H1 (cell line): ENCODE measurements around the gene NME7. TPM values are rescaled to one million over a fixed set of nuclear protein-coding genes. Genes with fewer than 3 reads are reported as not detected.

Source experiments
- CTCF ChIA-PET: fragments of 300-600 bp; sonication (Branson Sonifier 250); formaldehyde crosslinking; loops from one replicate; lab custom pipeline; 2021; ENCODE audit not compliant: partially characterized antibody; lab: Charles Lee
- POLR2A ChIA-PET: fragments of 300-600 bp; sonication (Branson Sonifier 250); formaldehyde crosslinking; loops from one replicate; lab custom pipeline; 2021; ENCODE audit warnings: inconsistent platforms; ENCODE audit not compliant: partially characterized antibody; lab: Charles Lee
- DNase-seq, 2 experiments: peaks; one replicate each; pipeline versions ENCODE4 v3.0.0 to v3.0.0-alpha.2; 2010 to 2022; ENCODE audit warnings: low spot score in 2 of 2, low read depth in 1 of 2, mixed read lengths in 1 of 2
- FAIRE-seq: peaks from 2 replicates; lab custom pipeline; 2011; peaks lifted over from hg19 to GRCh38; lab: Jason Lieb, UNC
- H2AFZ ChIP-seq: 2 replicates; pipeline ENCODE4 v1.8.1; 2012; ENCODE audit warnings: low read length, inconsistent platforms
- H2AK5ac ChIP-seq: 2 replicates; pipeline ENCODE4 v1.6.1; 2013; ENCODE audit warnings: low read depth, low read length
- H2BK120ac ChIP-seq: replicated peaks from 2 replicates; pipeline ENCODE3; 2013; ENCODE audit warnings: low read depth, low read length, inconsistent platforms
- H2BK12ac ChIP-seq: 2 replicates; pipeline ENCODE4 v1.6.1; 2013; ENCODE audit warnings: low read depth, low read length
- H2BK15ac ChIP-seq: 2 replicates; pipeline ENCODE4 v1.6.1; 2013; ENCODE audit warnings: low read length
- H2BK20ac ChIP-seq: 2 replicates; pipeline ENCODE4 v1.6.1; 2013; ENCODE audit warnings: low read length
- H2BK5ac ChIP-seq: 2 replicates; pipeline ENCODE4 v1.6.1; 2013; ENCODE audit warnings: low read depth, low read length
- H3K14ac ChIP-seq: 2 replicates; pipeline ENCODE4 v1.6.1; 2013; ENCODE audit warnings: inconsistent platforms; ENCODE audit not compliant: insufficient read length
- H3K18ac ChIP-seq: 2 replicates; pipeline ENCODE4 v1.6.1; 2013; ENCODE audit warnings: low read length; ENCODE audit errors: extremely low read depth
- H3K23ac ChIP-seq: 2 replicates; pipeline ENCODE4 v1.6.1; 2013; ENCODE audit warnings: inconsistent platforms; ENCODE audit not compliant: insufficient read length
- H3K23me2 ChIP-seq: 2 replicates; pipeline ENCODE4 v1.6.1; 2013; ENCODE audit warnings: low read depth, low read length
- H3K27ac ChIP-seq: 2 replicates; pipeline ENCODE4 v1.6.1; 2011; ENCODE audit warnings: low read depth, low read length, inconsistent platforms
- H3K27me3 ChIP-seq, 4 experiments: replicated peaks in 1 of 4; 1 replicate in 1 of 4; 2 replicates in 3 of 4; pipeline versions ENCODE4 v1.6.1 to v1.8.1; 2011 to 2013; ENCODE audit warnings: low read length in 3 of 4, mild to moderate bottlenecking in 3 of 4, inconsistent platforms in 2 of 4, mixed read lengths in 2 of 4, moderate library complexity in 1 of 4; ENCODE audit not compliant: control insufficient read depth in 3 of 4, insufficient read depth in 3 of 4; ENCODE audit errors: extremely low read depth in 1 of 4
- H3K36me3 ChIP-seq, 4 experiments: 2 replicates each; pipeline versions ENCODE4 v1.6.1 to v1.8.1; 2011 to 2013; ENCODE audit warnings: mild to moderate bottlenecking in 4 of 4, low read length in 3 of 4, moderate library complexity in 2 of 4, control low read depth in 1 of 4, inconsistent platforms in 1 of 4; ENCODE audit not compliant: insufficient read depth in 4 of 4, control insufficient read depth in 2 of 4
- H3K4ac ChIP-seq: replicated peaks from 2 replicates; pipeline ENCODE3; 2013; ENCODE audit warnings: low read length, low read depth, mixed read lengths, inconsistent platforms; ENCODE audit not compliant: insufficient read length
- H3K4me1 ChIP-seq, 4 experiments: replicated peaks in 1 of 4; 1 replicate in 1 of 4; 2 replicates in 3 of 4; pipeline versions ENCODE4 v1.6.1 to v1.8.1; 2011 to 2013; ENCODE audit warnings: low read length in 3 of 4, inconsistent platforms in 2 of 4, mixed read lengths in 1 of 4; ENCODE audit not compliant: insufficient read depth in 4 of 4, control insufficient read depth in 3 of 4
- H3K4me2 ChIP-seq, 2 experiments: 2 replicates each; pipeline versions ENCODE4 v1.6.1 to v1.8.1; 2011 to 2013; ENCODE audit warnings: low read depth in 2 of 2, low read length in 2 of 2, control low read depth in 1 of 2, inconsistent platforms in 1 of 2, mild to moderate bottlenecking in 1 of 2; ENCODE audit not compliant: insufficient read depth in 1 of 2
- H3K4me3 ChIP-seq, 4 experiments: fragments of 200-600, 300-600 bp in 1 of 4; sonication (generic), shearing (Covaris generic), sonication (Bioruptor Twin) in 1 of 4; 2 replicates each; pipeline versions ENCODE4 v1.5.1 to v1.8.1; 2011 to 2016; ENCODE audit warnings: low read length in 4 of 4, low read depth in 3 of 4, control low read depth in 2 of 4, inconsistent platforms in 2 of 4, mild to moderate bottlenecking in 2 of 4, mixed read lengths in 1 of 4, moderate library complexity in 1 of 4; ENCODE audit not compliant: insufficient read depth in 2 of 4; ENCODE audit errors: extremely low read depth in 1 of 4
- H3K56ac ChIP-seq: replicated peaks from 2 replicates; pipeline ENCODE3; 2013; ENCODE audit warnings: low read depth, mild to moderate bottlenecking, mixed read lengths, low read length, inconsistent platforms; ENCODE audit not compliant: insufficient read length
- H3K79me1 ChIP-seq: 2 replicates; pipeline ENCODE4 v1.6.1; 2013; ENCODE audit warnings: low read depth, low read length, control low read depth
- H3K79me2 ChIP-seq, 2 experiments: 2 replicates each; pipeline versions ENCODE4 v1.6.1 to v1.8.1; 2012 to 2013; ENCODE audit warnings: low read length in 2 of 2, mild to moderate bottlenecking in 2 of 2, inconsistent platforms in 1 of 2; ENCODE audit not compliant: insufficient read depth in 2 of 2, control insufficient read depth in 1 of 2
- H3K9ac ChIP-seq, 4 experiments: replicated peaks in 1 of 4; 1 replicate in 1 of 4; 2 replicates in 3 of 4; pipeline versions ENCODE4 v1.6.1 to v1.8.1; 2011 to 2013; ENCODE audit warnings: low read depth in 3 of 4, low read length in 3 of 4, control low read depth in 2 of 4, mild to moderate bottlenecking in 2 of 4, moderate library complexity in 2 of 4, inconsistent platforms in 1 of 4; ENCODE audit errors: extremely low read depth in 1 of 4
- H3K9me3 ChIP-seq, 2 experiments: 2 replicates each; pipeline versions ENCODE4 v1.6.1 to v1.8.1; 2012 to 2013; ENCODE audit warnings: mild to moderate bottlenecking in 2 of 2, moderate library complexity in 2 of 2, control low read depth in 1 of 2, inconsistent platforms in 1 of 2, low read depth in 1 of 2, low read length in 1 of 2, mixed read lengths in 1 of 2; ENCODE audit not compliant: insufficient read depth in 2 of 2
- H4K20me1 ChIP-seq, 2 experiments: replicated peaks in 1 of 2; 2 replicates each; pipeline versions ENCODE3 to v1.8.1; 2011 to 2013; ENCODE audit warnings: inconsistent platforms in 2 of 2, low read length in 2 of 2, mild to moderate bottlenecking in 1 of 2; ENCODE audit not compliant: insufficient read depth in 2 of 2, control insufficient read depth in 1 of 2
- H4K5ac ChIP-seq: 2 replicates; pipeline ENCODE4 v1.6.1; 2013; ENCODE audit warnings: low read length, low read depth, mixed read lengths, inconsistent platforms; ENCODE audit not compliant: insufficient read length
- H4K8ac ChIP-seq: 2 replicates; pipeline ENCODE4 v1.8.0; 2013; ENCODE audit warnings: mild to moderate bottlenecking, moderate library complexity, low read length, inconsistent platforms; ENCODE audit not compliant: insufficient read depth; ENCODE audit errors: extremely low read depth
- H4K91ac ChIP-seq: replicated peaks from 2 replicates; pipeline ENCODE3; 2013; ENCODE audit warnings: low read length, mixed read lengths, inconsistent platforms; ENCODE audit not compliant: insufficient read length
- ASH2L ChIP-seq: fragments of 200-600, 300-600 bp; sonication (generic); IDR thresholded peaks from one replicate; pipeline ENCODE4 v1.7.1; 2017; ENCODE audit warnings: low read length
- ATF3 ChIP-seq: IDR thresholded peaks from 2 replicates; pipeline ENCODE4 v1.6.1; 2011; ENCODE audit warnings: low read depth, mild to moderate bottlenecking, low read length; ENCODE audit not compliant: insufficient read depth
- E2F6 ChIP-seq: IDR thresholded peaks from 2 replicates; pipeline ENCODE4 v1.6.1; 2012; ENCODE audit warnings: inconsistent platforms
- GTF2F1 ChIP-seq: IDR thresholded peaks from 2 replicates; pipeline ENCODE4 v1.6.1; 2012; ENCODE audit warnings: low read depth, low read length, improper control_type of control experiment, borderline replicate concordance
- JUND ChIP-seq: IDR thresholded peaks from 2 replicates; pipeline ENCODE4 v1.6.1; 2011; ENCODE audit warnings: mild to moderate bottlenecking, improper control_type of control experiment, low read length
- MAFK ChIP-seq: IDR thresholded peaks from 2 replicates; pipeline ENCODE4 v1.6.1; 2012; ENCODE audit warnings: low read depth, mild to moderate bottlenecking, improper control_type of control experiment, low read length
- MAX ChIP-seq: IDR thresholded peaks from 2 replicates; pipeline ENCODE4 v1.6.1; 2012; ENCODE audit warnings: inconsistent platforms
- POLR2A ChIP-seq, 2 experiments: IDR thresholded peaks; 1 replicate in 1 of 2; 2 replicates in 1 of 2; pipeline ENCODE4 v1.6.1; 2011; ENCODE audit warnings: low read depth in 2 of 2, low read length in 2 of 2, mild to moderate bottlenecking in 2 of 2; ENCODE audit errors: control extremely low read depth in 1 of 2
- RBBP5 ChIP-seq: IDR thresholded peaks from 2 replicates; pipeline ENCODE4 v1.7.1; 2012; ENCODE audit warnings: low read depth, mild to moderate bottlenecking, inconsistent platforms, low read length, moderate library complexity, borderline replicate concordance
- YY1 ChIP-seq: IDR thresholded peaks from 2 replicates; pipeline ENCODE4 v1.6.1; 2011; ENCODE audit warnings: low read depth, mild to moderate bottlenecking, low read length
- ZNF274 ChIP-seq: IDR thresholded peaks from 2 replicates; pipeline ENCODE4 v1.7.0; 2012; ENCODE audit warnings: low read length, borderline replicate concordance; ENCODE audit errors: extremely low read depth
- WGBS, 2 experiments: shearing (Covaris generic) in 1 of 2; methylation state at CpG; one replicate each; pipeline versions ENCODE4 v1.1.6 to v1.1.7; 2013 to 2015; ENCODE audit warnings: low lambda C conversion rate in 2 of 2, mixed read lengths in 2 of 2, inconsistent platforms in 1 of 2, low coverage in 1 of 2, missing lambda C conversion rate in 1 of 2; ENCODE audit not compliant: insufficient replicate concordance in 2 of 2, insufficient coverage in 1 of 2, insufficient read length in 1 of 2; ENCODE audit errors: extremely low coverage in 1 of 2, missing lambda C conversion rate in 1 of 2; 5-methylcytosine and 5-hydroxymethylcytosine counted together
- polyA plus RNA-seq, 7 experiments: library from polyadenylated mRNA; depleted of rRNA in 3 of 7; stranded (reverse) in 5 of 7; unstranded in 2 of 7; fragments of >200 nt in 5 of 7; fragments of 200-250 nt in 2 of 7; gene quantifications; 1 replicate in 5 of 7; 2 replicates in 1 of 7; 4 replicates in 1 of 7; pipeline versions ENCODE4 v1.2.1 to v1.2.3, GENCODE V29; 2011 to 2013; ENCODE audit warnings: missing spikeins in 2 of 7, mixed read lengths in 2 of 7
- total RNA-seq: library from RNA; stranded (reverse); fragmentation: NEBNext Ultra II Directional; extraction: Animal tissue kit (Norgen Biotek cat#: 25700); gene quantifications from 2 replicates; pipeline ENCODE4 v1.2.1, GENCODE V29; 2021

The NME7 gene
- total and polyA plus RNA-seq, 2 of the 8 experiments (the other 6 are each of a cell fraction or from before 2014, with no cell fraction given) = 11.6 to 28.5 TPM

GRCh38 chr1:169105434-169106094, 262.0 kb downstream of the NME7 start:
- H3K9me3 ChIP-seq = no peaks in the 10 kb centered on the region
- CTCF ChIA-PET = no interaction called here
- H3K9ac ChIP-seq = peak overlapping the region; percentile 65 to 79 (median 73)
- H3K23ac ChIP-seq = no peak overlapping the region
- H3K27me3 ChIP-seq = no peaks in the 10 kb centered on the region; a peak in 2 of 7 replicates
- peak overlapping the region; percentile 83; the same call in 1 of the 2 replicates for H3K27ac ChIP-seq
- peak overlapping the region; percentile 76 to 95 for H3K4me2 ChIP-seq
- peak overlapping the region; percentile 93 for H2BK5ac ChIP-seq
- FAIRE-seq (no peak), DNase-seq (peak; percentile 44 to 89)
- H4K5ac ChIP-seq = peak overlapping the region; percentile 84
- peaks cover 12% of the 10 kb centered on the region; the same call in 1 of the 2 replicates for H3K79me1 ChIP-seq
- H3K36me3 ChIP-seq = no peaks in the 10 kb centered on the region
- peak overlapping the region; percentile 63 for H3K56ac ChIP-seq
- no peak overlapping the region for H2BK20ac ChIP-seq
- H2BK120ac ChIP-seq = no peak overlapping the region
- peaks cover 12% of the 10 kb centered on the region for H3K23me2 ChIP-seq
- POLR2A ChIA-PET = interaction anchor here (0.6 to 4.8 kb wide), 12 partner anchors 8 to 659 kb away, joined by 3 to 20 read pairs (median 3); no protein-coding TSS in a partner anchor
- H3K14ac ChIP-seq = no peak overlapping the region
- H3K79me2 ChIP-seq = peaks cover 22 to 37% of the 10 kb centered on the region in 2 experiments
- H3K4ac ChIP-seq = peak overlapping the region; percentile 25
- peak overlapping the region; percentile 88 for H4K8ac ChIP-seq
- no peak overlapping the region for H2BK15ac ChIP-seq
- 10% methylated on average over 15 of the region's 47 CpGs; no CpG with 5 or more reads in 1 of the 2 experiments for WGBS, 2 experiments
- H3K4me1 ChIP-seq = peaks cover 16 to 35% (median 23%) of the 10 kb centered on the region in 4 experiments
- no peak overlapping the region for H2AK5ac ChIP-seq
- H4K20me1 ChIP-seq = peaks cover 3 to 5% of the 10 kb centered on the region in 2 experiments
- H3K4me3 ChIP-seq = peak overlapping the region; percentile 61 to 93 (median 68)
- no peak overlapping the region for H2BK12ac ChIP-seq
- peak overlapping the region; percentile 93 for H3K18ac ChIP-seq
- H2AFZ ChIP-seq = no peak overlapping the region; the same call in 1 of the 2 replicates
- peak overlapping the region; percentile 53 for H4K91ac ChIP-seq
- TF ChIP-seq E2F6 (peak; percentile 67; the same call in 1 of the 2 replicates), ASH2L (peak; percentile 77), ATF3 (no peak; the same call in 1 of the 2 replicates), YY1 (0 out of 2 replicates have a peak, but pooled peaks have one; percentile 4), POLR2A (IDR thresholded peaks at IDR 0.05; ENCODE audit: control extremely low read depth in 1 of 2, low read depth in 2 of 2, low read length in 2 of 2) (peak; percentile 46 to 86; a peak in 2 of 3 replicates), RBBP5 (peak; percentile 81; the same call in 1 of the 2 replicates), JUND (no peak), MAFK (no peak), ZNF274 (no peak), MAX (peak; percentile 57), GTF2F1 (no peak)
